ENCODE data around the gene BLMH. TPM values are rescaled to one million over a fixed set of nuclear protein-coding genes. Genes with fewer than 3 reads are reported as not detected.
A peak's percentile ranks its signal among the peaks of the same experiment; 100 is the strongest.
"Not testable (repeated sequence)": the region's sequence is repeated elsewhere in the genome, so short reads cannot be mapped to it uniquely, and the experiment has no call there.

The BLMH gene
- total and polyA plus RNA-seq, 4 donors = 45.3 to 63.7 (median 57.8) TPM

DNA sequence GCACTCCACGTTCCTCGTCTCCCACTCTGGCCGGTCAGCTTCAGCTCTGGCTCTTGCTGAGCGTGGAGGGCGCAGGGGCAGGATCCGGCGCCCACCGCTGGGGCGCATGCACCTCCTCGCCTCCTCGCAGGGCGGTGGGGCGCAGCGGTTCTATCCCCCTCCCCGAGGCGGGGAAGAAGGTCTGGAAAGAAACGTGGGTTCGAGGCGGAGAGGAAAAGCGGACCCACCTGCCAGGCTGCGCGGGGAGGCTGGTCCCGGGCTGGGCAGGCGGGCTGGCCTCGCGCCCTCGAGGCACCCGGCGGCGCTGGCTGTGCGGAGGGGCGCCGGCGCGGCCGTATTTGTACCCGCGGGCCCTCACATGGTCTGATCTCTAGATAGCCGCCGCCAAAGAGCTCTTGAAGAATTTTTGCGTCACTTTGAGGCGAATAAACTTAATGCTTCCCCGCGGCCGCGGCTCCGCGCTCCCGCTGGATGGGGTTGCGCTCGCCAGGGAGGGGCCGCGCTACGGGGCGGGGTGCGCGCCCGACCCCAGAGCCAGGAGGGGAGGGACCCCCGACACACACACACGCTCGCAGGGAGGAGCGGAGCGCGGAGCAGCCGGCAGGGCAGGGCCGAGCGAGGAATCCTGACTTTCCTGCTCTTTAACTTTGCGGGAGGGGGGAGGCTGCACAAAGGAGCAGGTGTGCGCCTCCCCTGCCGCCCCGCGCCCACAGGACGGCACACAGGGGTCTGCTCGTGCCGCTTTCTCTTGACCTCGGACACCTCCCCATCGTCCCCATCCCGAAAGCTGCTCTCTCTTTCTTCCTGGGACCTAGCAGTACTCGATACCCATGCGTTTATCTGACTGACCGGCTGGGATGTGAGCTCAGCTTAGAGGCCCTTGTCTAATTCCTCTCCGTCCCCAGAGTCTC, 56.1 kb downstream of the BLMH start, which contains the start of gene SLC6A4:
TSS of gene SLC6A4 (minus strand) at position 312 of the 911 bp plus-strand sequence. CDS start 13,739 bp downstream, outside the sequence.
- under 1% methylated on average over 81 of the region's 82 CpGs for WGBS (ENCODE audit: insufficient coverage)
- peak within 1 kb of the TSS; percentile 38 for H3K4me3 ChIP-seq (ENCODE audit: low read depth, low read length)
- DNase-seq (ENCODE audit: low read depth in 4 of 6, low spot score in 6 of 6) = peak in 3 of 6 donors; percentile 5 to 34 (median 13)

DNA sequence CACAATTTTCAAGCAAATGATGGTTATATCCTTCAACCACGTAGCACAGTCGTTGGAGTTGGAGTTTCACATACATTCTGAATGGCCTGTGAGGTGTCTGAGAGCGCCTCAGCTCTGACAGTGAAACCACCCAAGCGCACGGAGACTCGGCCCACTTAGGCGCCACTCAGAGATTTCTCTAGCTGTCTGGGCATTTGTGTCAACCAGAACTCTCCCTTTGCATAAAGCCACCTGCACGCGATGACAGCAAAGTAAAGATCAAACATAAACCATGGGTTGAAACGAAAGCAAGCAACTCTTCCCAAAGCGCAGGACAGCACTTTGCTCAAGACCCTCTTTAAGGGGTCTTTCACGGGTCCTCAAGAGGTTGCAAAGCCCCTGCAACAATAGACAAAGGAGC, 56.8 kb downstream of the BLMH start:
- peaks cover 69% of the 10 kb centered on the region for H3K27me3 ChIP-seq (ENCODE audit: control insufficient read depth, insufficient read depth, low read length)
- H3K4me3 ChIP-seq (ENCODE audit: low read depth, low read length) = peak overlapping the region; percentile 24
- WGBS (ENCODE audit: insufficient coverage) = 34% methylated on average over 10 of the region's 12 CpGs
- no peaks in the 10 kb centered on the region for H3K36me3 ChIP-seq (ENCODE audit: control insufficient read depth, insufficient read depth, low read length)
- H3K4me1 ChIP-seq (ENCODE audit: control insufficient read depth, insufficient read depth, low read length) = peaks cover 33% of the 10 kb centered on the region
- H3K9me3 ChIP-seq (ENCODE audit: control insufficient read depth, insufficient read depth, low read length) = no peaks in the 10 kb centered on the region
- H3K27ac ChIP-seq (ENCODE audit: low read depth, low read length) = no peak overlapping the region
- no peak for DNase-seq (ENCODE audit: low read depth in 4 of 6, low spot score in 6 of 6)

More for the DNA sequence above, 56.1 kb downstream of the BLMH start, which contains the start of gene SLC6A4:
- Histone ChIP-seq H3K27me3 (ENCODE audit: control insufficient read depth, insufficient read depth, low read length) (peaks cover 68% of the 10 kb centered on the region), H3K36me3 (ENCODE audit: control insufficient read depth, insufficient read depth, low read length) (no peaks in the 10 kb centered on the region), H3K4me1 (ENCODE audit: control insufficient read depth, insufficient read depth, low read length) (peaks cover 33% of the 10 kb centered on the region), H3K9me3 (ENCODE audit: control insufficient read depth, insufficient read depth, low read length) (no peaks in the 10 kb centered on the region), H3K27ac (ENCODE audit: low read depth, low read length) (no peak within 1 kb of the TSS)

DNA sequence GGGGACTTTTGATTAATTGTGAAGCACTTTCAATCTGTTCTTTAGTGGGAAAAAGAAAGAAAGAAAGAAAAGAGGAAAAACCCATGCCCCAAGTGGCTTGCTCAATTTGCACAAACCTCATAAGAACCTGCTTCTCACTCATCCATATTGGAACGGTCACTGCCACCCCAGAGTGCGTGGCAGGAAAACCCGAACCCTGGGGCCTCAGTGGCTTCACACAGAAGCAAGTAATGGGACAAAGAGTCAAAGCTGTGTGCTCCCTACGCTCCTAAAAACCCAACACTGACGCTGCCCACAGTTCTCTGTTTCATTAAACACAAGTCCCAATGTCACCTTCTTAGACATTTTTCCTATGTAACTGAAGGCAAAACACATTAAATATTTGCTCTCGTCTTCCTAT, 57.4 kb downstream of the BLMH start:
- H3K9me3 ChIP-seq (ENCODE audit: control insufficient read depth, insufficient read depth, low read length) = no peaks in the 10 kb centered on the region
- DNase-seq (ENCODE audit: low read depth in 4 of 6, low spot score in 6 of 6) = no peak

DNA sequence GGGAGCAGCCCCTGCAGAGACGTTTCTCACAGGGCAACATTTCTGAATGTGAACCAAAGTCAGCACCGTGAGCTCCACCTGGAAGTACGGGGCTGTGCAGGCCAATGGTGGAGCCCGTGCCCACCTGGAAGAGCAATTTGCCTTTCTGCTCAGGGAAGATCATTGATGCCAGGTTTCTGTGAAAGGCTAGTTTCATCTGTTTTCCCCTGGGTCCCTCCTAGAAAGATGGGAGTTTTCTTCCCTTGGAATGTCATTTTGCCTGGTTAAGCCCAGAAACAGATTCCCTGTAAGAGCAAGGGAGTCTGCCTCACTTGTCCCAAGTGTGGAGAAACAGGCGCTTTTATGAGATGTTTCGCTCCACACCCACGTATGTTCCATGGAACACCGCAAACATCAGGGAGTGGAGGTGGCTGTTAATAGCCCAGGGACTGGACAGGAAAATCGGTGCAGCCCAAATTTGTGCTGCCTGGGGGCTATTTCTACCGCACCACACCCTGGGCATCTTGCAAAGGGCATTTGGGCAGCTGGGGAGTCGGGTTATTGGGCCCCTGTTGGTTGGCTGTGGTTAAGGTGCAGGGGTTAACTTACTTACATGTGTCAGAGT, 58.8 kb downstream of the BLMH start:
- H3K27ac ChIP-seq (ENCODE audit: low read depth, low read length) = no peak overlapping the region
- WGBS (ENCODE audit: insufficient coverage) = 65% methylated on average over 10 of the region's 11 CpGs
- peaks cover 56% of the 10 kb centered on the region for H3K27me3 ChIP-seq (ENCODE audit: control insufficient read depth, insufficient read depth, low read length)
- H3K4me1 ChIP-seq (ENCODE audit: control insufficient read depth, insufficient read depth, low read length) = peaks cover 25% of the 10 kb centered on the region
- no peaks in the 10 kb centered on the region for H3K36me3 ChIP-seq (ENCODE audit: control insufficient read depth, insufficient read depth, low read length)
- DNase-seq (ENCODE audit: low read depth in 4 of 6, low spot score in 6 of 6) = no peak
- H3K9me3 ChIP-seq (ENCODE audit: control insufficient read depth, insufficient read depth, low read length) = no peaks in the 10 kb centered on the region
- H3K4me3 ChIP-seq (ENCODE audit: low read depth, low read length) = no peak overlapping the region

More for the DNA sequence above, 57.4 kb downstream of the BLMH start:
- 93% methylated on average over 4 of the region's 6 CpGs for WGBS (ENCODE audit: insufficient coverage)
- Histone ChIP-seq H3K4me1 (ENCODE audit: control insufficient read depth, insufficient read depth, low read length) (peaks cover 33% of the 10 kb centered on the region), H3K36me3 (ENCODE audit: control insufficient read depth, insufficient read depth, low read length) (no peaks in the 10 kb centered on the region), H3K27ac (ENCODE audit: low read depth, low read length) (no peak overlapping the region), H3K4me3 (ENCODE audit: low read depth, low read length) (no peak overlapping the region), H3K27me3 (ENCODE audit: control insufficient read depth, insufficient read depth, low read length) (peaks cover 63% of the 10 kb centered on the region)

DNA sequence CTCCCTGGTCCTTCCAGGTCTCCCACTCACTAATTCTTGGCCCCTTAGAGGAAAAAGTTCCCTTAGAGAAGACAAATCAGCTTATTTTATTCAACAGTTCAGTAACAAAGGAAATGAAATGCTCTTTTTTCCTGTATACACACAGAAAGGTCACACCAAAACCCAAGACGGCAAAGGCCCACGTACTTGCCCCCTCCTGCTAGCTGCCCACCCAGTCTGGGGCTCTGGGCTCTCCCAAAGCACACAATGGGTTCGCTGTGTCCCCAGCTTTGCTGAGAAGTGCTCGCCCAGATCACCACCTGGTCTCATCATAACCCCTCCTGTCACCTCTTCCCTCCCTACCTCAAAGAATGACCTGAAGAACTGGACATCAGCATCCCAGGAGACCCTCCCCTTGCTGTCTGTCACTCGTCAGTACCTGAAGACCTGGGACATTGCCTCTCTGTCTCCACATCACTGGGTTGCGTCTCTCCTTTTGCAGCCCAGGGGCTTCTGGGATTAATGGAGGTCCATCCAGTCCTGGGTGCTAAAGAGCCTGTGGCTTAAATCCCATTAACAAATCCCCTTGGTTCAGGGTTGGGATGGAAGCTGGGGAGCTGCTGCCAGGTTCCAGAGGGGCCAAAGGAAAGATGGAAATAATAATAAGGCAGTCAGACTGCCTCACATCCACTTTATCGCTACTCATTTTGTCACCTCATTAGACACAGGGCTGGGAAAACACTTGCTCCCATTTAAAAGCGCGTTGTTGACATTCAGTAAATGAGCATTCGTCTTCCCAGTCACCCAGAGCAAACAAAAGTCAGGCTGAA, 59.5 kb downstream of the BLMH start:
- no peak overlapping the region for H3K27ac ChIP-seq (ENCODE audit: low read depth, low read length)
- H3K36me3 ChIP-seq (ENCODE audit: control insufficient read depth, insufficient read depth, low read length) = no peaks in the 10 kb centered on the region
- peaks cover 18% of the 10 kb centered on the region for H3K4me1 ChIP-seq (ENCODE audit: control insufficient read depth, insufficient read depth, low read length)
- 57% methylated on average over 9 of the region's 10 CpGs for WGBS (ENCODE audit: insufficient coverage)
- H3K4me3 ChIP-seq (ENCODE audit: low read depth, low read length) = no peak overlapping the region
- peaks cover 48% of the 10 kb centered on the region for H3K27me3 ChIP-seq (ENCODE audit: control insufficient read depth, insufficient read depth, low read length)
- H3K9me3 ChIP-seq (ENCODE audit: control insufficient read depth, insufficient read depth, low read length) = no peaks in the 10 kb centered on the region
- DNase-seq (ENCODE audit: low read depth in 4 of 6, low spot score in 6 of 6) = no peak

DNA sequence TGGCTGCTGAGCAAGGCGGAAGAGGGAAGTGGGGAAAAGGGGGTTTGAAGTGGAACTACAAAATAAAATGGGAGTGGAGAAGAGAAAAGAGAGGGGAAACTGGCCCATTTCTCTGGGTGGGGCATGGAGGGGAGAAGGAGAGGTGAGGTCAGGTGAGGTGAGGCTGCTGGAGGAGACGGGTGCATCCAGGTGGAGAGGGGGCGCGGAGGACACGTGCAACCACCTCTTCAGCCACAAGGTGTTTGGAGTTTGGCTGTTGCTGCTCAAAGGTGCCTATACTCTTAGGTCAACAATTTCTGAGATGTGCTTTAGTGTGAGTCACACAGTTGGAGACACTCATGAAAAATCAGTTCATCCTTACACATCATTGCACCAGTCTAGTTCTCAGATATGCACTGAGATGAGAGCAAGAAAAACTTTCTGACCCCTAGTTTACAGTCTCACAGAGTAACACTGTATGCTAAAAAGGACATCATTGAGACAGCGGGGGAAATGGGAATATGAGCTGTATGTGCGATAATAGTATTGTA, 61.1 kb downstream of the BLMH start:
- Histone ChIP-seq H3K27me3 (ENCODE audit: control insufficient read depth, insufficient read depth, low read length) (peaks cover 35% of the 10 kb centered on the region), H3K27ac (ENCODE audit: low read depth, low read length) (no peak overlapping the region), H3K9me3 (ENCODE audit: control insufficient read depth, insufficient read depth, low read length) (no peaks in the 10 kb centered on the region), H3K4me1 (ENCODE audit: control insufficient read depth, insufficient read depth, low read length) (peaks cover 6% of the 10 kb centered on the region), H3K4me3 (ENCODE audit: low read depth, low read length) (no peak overlapping the region), H3K36me3 (ENCODE audit: control insufficient read depth, insufficient read depth, low read length) (no peaks in the 10 kb centered on the region)
- 81% methylated on average over 1 of the region's 7 CpGs for WGBS (ENCODE audit: insufficient coverage)
- no peak for DNase-seq (ENCODE audit: low read depth in 4 of 6, low spot score in 6 of 6)

DNA sequence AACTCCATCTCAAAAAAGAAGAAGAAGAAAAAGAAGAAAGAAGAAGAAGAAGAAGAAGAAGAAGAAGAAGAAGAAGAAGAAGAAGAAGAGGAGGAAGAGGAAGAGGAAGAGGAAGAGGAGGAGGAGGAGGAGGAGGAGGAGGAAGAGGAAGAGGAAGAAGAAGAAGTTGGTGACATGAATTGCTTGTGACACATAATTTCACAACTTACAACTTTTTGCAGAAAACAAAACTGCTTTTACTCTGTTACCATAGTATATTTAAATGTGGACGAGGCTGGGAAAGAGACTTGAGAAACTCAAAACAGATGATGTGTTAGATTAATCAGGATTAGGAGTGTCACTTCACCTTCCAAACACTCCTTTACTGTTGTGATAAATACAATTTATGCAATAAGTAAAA, 61.7 kb downstream of the BLMH start:
- H3K27ac ChIP-seq (ENCODE audit: low read depth, low read length); H3K9me3 ChIP-seq (ENCODE audit: control insufficient read depth, insufficient read depth, low read length); H3K4me3 ChIP-seq (ENCODE audit: low read depth, low read length); H3K4me1 ChIP-seq (ENCODE audit: control insufficient read depth, insufficient read depth, low read length); H3K36me3 ChIP-seq (ENCODE audit: control insufficient read depth, insufficient read depth, low read length); DNase-seq (ENCODE audit: low read depth in 4 of 6, low spot score in 6 of 6): not testable (repeated sequence)
- peaks cover 29% of the 10 kb centered on the region for H3K27me3 ChIP-seq (ENCODE audit: control insufficient read depth, insufficient read depth, low read length)
- WGBS (ENCODE audit: insufficient coverage) = no CpG with 5 or more reads among the region's 1 CpG

DNA sequence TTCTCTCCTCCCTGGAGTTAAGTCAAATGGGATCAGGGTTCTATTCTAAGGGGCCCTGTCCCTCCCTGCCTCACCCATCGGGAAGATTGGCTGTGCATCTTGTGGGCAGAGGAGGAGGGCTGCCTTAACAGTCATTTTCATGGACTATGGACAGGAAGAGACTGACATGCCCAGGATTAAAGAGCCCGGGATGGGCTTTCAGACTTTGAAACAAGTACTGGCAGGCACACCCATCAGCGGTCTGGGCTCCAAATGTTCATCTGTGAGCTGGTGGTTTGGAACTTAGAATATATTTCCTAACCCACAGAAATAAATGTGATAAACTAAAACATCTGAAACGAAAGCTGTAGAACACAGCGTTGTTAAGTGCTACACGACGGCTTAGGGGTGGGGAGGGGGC, 62.7 kb downstream of the BLMH start:
- H3K27ac ChIP-seq (ENCODE audit: low read depth, low read length) = no peak overlapping the region
- peaks cover 22% of the 10 kb centered on the region for H3K27me3 ChIP-seq (ENCODE audit: control insufficient read depth, insufficient read depth, low read length)
- no peak overlapping the region for H3K4me3 ChIP-seq (ENCODE audit: low read depth, low read length)
- H3K9me3 ChIP-seq (ENCODE audit: control insufficient read depth, insufficient read depth, low read length) = no peaks in the 10 kb centered on the region
- no CpG with 5 or more reads among the region's 7 CpGs for WGBS (ENCODE audit: insufficient coverage)
- DNase-seq (ENCODE audit: low read depth in 4 of 6, low spot score in 6 of 6) = no peak
- H3K4me1 ChIP-seq (ENCODE audit: control insufficient read depth, insufficient read depth, low read length) = no peaks in the 10 kb centered on the region
- no peaks in the 10 kb centered on the region for H3K36me3 ChIP-seq (ENCODE audit: control insufficient read depth, insufficient read depth, low read length)

DNA sequence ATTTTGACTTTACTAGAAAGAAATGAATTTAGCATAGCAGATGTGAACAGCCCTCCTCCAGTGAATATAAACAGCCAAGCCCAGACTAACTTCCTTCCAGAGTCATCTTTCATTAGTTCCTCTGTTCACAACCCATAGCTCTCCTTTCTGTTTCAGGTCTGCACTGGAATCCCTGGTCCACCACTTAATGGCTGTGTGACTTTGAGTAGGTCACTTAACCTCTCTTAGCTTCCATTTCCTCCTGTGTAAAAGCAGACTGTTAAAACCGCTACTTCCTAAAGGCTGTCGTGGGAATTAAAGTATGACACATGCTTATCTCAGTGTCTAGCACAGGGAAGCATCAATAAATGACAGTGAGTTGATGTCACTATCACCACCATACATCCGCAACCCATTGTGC, 63.7 kb downstream of the BLMH start:
- H3K9me3 ChIP-seq (ENCODE audit: control insufficient read depth, insufficient read depth, low read length) = no peaks in the 10 kb centered on the region
- no peak overlapping the region for H3K27ac ChIP-seq (ENCODE audit: low read depth, low read length)
- 83% methylated on average over 1 of the region's 3 CpGs for WGBS (ENCODE audit: insufficient coverage)
- H3K4me1 ChIP-seq (ENCODE audit: control insufficient read depth, insufficient read depth, low read length) = no peaks in the 10 kb centered on the region
- DNase-seq (ENCODE audit: low read depth in 4 of 6, low spot score in 6 of 6) = peak in 1 of 6 donors; percentile 26
- no peaks in the 10 kb centered on the region for H3K36me3 ChIP-seq (ENCODE audit: control insufficient read depth, insufficient read depth, low read length)
- no peak overlapping the region for H3K4me3 ChIP-seq (ENCODE audit: low read depth, low read length)
- peaks cover 14% of the 10 kb centered on the region for H3K27me3 ChIP-seq (ENCODE audit: control insufficient read depth, insufficient read depth, low read length)
